Measurements from ENCODE around the gene NPHS1.
A peak's percentile ranks its signal among the peaks of the same experiment; 100 is the strongest.

DNA sequence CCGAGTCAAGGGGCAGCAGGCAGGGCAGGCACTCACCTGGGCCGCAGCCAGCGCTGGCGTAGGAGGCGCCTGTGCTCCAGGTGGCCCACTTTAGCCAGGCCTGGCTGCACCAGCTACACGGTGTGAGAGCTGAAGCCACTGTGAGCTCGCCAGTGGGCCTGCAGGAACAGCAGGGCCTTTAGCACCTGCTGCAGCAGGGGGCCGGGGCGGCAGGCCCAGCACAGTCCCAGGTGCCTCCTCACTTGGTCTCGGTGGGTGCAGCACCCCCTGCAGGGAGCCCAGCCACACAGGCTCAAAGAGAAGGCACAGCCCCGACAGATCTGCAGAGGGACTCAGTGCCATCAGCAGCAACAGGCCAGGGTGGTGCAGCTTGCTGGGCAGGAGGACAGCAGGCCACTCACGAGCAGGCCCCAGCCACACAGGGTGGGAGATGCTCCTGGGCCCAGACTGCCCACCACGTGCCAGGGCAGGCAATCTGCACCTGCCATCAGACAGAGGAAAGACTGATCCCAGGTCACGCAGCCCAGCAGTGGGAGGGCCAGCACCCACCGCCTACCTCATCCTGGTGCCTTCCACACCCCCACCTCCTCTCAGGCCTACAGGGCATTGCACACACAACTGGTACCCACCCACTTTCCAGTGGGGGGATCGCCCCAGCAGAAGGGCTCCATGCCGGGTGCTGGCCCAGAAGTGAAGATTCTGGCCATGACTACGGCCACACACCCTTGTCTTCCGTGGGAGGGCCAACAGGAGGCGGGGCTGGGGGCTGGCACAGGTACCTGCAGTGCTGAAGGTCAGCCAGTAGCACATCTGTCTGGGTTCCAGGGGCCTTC is 61.1 kb downstream of the NPHS1 start:
- no peak for TF ChIP-seq ZNF239 (tag by site-specific recombination; IDR thresholded peaks at IDR 0.05)
- no peak for TF ChIP-seq ZNF596 (tag by site-specific recombination; IDR thresholded peaks at IDR 0.05)
- no peak for TF ChIP-seq ZNF302 (tag by site-specific recombination; IDR thresholded peaks at IDR 0.05; ENCODE audit: low read depth)
- TF ChIP-seq ZNF274 (IDR thresholded peaks at IDR 0.05; ENCODE audit: low read length), result no peak
- no peak for TF ChIP-seq ZNF274 (tag by site-specific recombination; IDR thresholded peaks at IDR 0.05; ENCODE audit: borderline replicate concordance)
- no peak for TF ChIP-seq ZNF112 (tag by site-specific recombination; IDR thresholded peaks at IDR 0.05)
- TF ChIP-seq ZNF341 (tag by site-specific recombination; IDR thresholded peaks at IDR 0.05; ENCODE audit: low read depth), result no peak
- TF ChIP-seq, protein P1, sequence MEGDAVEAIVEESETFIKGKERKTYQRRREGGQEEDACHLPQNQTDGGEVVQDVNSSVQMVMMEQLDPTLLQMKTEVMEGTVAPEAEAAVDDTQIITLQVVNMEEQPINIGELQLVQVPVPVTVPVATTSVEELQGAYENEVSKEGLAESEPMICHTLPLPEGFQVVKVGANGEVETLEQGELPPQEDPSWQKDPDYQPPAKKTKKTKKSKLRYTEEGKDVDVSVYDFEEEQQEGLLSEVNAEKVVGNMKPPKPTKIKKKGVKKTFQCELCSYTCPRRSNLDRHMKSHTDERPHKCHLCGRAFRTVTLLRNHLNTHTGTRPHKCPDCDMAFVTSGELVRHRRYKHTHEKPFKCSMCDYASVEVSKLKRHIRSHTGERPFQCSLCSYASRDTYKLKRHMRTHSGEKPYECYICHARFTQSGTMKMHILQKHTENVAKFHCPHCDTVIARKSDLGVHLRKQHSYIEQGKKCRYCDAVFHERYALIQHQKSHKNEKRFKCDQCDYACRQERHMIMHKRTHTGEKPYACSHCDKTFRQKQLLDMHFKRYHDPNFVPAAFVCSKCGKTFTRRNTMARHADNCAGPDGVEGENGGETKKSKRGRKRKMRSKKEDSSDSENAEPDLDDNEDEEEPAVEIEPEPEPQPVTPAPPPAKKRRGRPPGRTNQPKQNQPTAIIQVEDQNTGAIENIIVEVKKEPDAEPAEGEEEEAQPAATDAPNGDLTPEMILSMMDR (tag by site-specific recombination; IDR thresholded peaks at IDR 0.05), result peak; percentile 83
- no peak for TF ChIP-seq ZBTB17 (tag by site-specific recombination; IDR thresholded peaks at IDR 0.05)
- TF ChIP-seq ZNF121 (tag by site-specific recombination; IDR thresholded peaks at IDR 0.05), result no peak
- no peak for TF ChIP-seq MEIS1 (CRISPR knock-in tag; IDR thresholded peaks at IDR 0.05; ENCODE audit: borderline replicate concordance)
- TF ChIP-seq ZNF785 (tag by site-specific recombination; IDR thresholded peaks at IDR 0.05), result no peak
- no peak for TF ChIP-seq YY1 (tag by site-specific recombination; IDR thresholded peaks at IDR 0.05)
- TF ChIP-seq, protein P2, sequence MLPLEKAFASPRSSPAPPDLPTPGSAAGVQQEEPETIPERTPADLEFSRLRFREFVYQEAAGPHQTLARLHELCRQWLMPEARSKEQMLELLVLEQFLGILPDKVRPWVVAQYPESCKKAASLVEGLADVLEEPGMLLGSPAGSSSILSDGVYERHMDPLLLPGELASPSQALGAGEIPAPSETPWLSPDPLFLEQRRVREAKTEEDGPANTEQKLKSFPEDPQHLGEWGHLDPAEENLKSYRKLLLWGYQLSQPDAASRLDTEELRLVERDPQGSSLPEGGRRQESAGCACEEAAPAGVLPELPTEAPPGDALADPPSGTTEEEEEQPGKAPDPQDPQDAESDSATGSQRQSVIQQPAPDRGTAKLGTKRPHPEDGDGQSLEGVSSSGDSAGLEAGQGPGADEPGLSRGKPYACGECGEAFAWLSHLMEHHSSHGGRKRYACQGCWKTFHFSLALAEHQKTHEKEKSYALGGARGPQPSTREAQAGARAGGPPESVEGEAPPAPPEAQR (tag by site-specific recombination; IDR thresholded peaks at IDR 0.05), result no peak
- TF ChIP-seq, protein P3, sequence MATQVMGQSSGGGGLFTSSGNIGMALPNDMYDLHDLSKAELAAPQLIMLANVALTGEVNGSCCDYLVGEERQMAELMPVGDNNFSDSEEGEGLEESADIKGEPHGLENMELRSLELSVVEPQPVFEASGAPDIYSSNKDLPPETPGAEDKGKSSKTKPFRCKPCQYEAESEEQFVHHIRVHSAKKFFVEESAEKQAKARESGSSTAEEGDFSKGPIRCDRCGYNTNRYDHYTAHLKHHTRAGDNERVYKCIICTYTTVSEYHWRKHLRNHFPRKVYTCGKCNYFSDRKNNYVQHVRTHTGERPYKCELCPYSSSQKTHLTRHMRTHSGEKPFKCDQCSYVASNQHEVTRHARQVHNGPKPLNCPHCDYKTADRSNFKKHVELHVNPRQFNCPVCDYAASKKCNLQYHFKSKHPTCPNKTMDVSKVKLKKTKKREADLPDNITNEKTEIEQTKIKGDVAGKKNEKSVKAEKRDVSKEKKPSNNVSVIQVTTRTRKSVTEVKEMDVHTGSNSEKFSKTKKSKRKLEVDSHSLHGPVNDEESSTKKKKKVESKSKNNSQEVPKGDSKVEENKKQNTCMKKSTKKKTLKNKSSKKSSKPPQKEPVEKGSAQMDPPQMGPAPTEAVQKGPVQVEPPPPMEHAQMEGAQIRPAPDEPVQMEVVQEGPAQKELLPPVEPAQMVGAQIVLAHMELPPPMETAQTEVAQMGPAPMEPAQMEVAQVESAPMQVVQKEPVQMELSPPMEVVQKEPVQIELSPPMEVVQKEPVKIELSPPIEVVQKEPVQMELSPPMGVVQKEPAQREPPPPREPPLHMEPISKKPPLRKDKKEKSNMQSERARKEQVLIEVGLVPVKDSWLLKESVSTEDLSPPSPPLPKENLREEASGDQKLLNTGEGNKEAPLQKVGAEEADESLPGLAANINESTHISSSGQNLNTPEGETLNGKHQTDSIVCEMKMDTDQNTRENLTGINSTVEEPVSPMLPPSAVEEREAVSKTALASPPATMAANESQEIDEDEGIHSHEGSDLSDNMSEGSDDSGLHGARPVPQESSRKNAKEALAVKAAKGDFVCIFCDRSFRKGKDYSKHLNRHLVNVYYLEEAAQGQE (tag by site-specific recombination; IDR thresholded peaks at IDR 0.05), result no peak; the same call in 1 of the 2 replicates

All from HEK293 (cell line).